GM13977 (cell line): ENCODE results near the gene CCBE1.
"Not testable (repeated sequence)": the region's sequence is repeated elsewhere in the genome, so short reads cannot be mapped to it uniquely, and the experiment has no call there.

Source experiments
- DNase-seq: peaks from one replicate; pipeline ENCODE4 v3.0.0; 2012; ENCODE audit warnings: low spot score
- in situ Hi-C: fragments of 300-500 bp; cut with MboI; formaldehyde crosslinking; loops from one replicate; pipeline ENCODE4 v1.12.0; 2022; ENCODE audit warnings: low sequenced_read_pairs, low pct_unique_long_range_greater_than_20kb, mixed read lengths, inconsistent platforms; ENCODE audit not compliant: unreplicated experiment
- TF ChIP-seq, protein P1 (sequence below): IDR thresholded peaks from 2 replicates; pipeline ENCODE4 v1.5.1; 2012; ENCODE audit warnings: mild to moderate bottlenecking, control low read depth; ENCODE audit not compliant: insufficient read depth; ENCODE audit errors: extremely low read depth, missing control alignments

Gene CCBE1

DNA sequence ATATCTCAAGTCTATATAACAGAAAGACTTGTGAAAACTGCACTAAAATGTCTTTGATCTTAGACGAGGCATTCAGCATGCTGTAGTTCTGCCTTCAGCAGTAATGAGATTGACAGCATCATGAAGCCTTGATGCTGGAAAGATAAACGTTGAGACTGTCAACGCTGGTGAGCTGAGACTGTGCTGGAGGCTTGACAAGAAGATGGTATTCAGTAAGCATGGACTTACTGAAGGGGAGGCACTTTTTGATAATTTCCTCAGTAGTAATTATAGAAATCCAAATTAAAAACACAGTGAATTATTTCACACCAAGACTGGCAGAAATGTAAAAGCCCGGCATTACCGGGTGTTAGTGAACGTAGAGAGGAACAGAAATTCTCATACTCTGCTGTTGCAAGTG lies 162.2 kb downstream of the CCBE1 start:
- TF ChIP-seq, protein P1, sequence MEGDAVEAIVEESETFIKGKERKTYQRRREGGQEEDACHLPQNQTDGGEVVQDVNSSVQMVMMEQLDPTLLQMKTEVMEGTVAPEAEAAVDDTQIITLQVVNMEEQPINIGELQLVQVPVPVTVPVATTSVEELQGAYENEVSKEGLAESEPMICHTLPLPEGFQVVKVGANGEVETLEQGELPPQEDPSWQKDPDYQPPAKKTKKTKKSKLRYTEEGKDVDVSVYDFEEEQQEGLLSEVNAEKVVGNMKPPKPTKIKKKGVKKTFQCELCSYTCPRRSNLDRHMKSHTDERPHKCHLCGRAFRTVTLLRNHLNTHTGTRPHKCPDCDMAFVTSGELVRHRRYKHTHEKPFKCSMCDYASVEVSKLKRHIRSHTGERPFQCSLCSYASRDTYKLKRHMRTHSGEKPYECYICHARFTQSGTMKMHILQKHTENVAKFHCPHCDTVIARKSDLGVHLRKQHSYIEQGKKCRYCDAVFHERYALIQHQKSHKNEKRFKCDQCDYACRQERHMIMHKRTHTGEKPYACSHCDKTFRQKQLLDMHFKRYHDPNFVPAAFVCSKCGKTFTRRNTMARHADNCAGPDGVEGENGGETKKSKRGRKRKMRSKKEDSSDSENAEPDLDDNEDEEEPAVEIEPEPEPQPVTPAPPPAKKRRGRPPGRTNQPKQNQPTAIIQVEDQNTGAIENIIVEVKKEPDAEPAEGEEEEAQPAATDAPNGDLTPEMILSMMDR = no peak
- in situ Hi-C loops = no loop called here
- no peak for DNase-seq

DNA sequence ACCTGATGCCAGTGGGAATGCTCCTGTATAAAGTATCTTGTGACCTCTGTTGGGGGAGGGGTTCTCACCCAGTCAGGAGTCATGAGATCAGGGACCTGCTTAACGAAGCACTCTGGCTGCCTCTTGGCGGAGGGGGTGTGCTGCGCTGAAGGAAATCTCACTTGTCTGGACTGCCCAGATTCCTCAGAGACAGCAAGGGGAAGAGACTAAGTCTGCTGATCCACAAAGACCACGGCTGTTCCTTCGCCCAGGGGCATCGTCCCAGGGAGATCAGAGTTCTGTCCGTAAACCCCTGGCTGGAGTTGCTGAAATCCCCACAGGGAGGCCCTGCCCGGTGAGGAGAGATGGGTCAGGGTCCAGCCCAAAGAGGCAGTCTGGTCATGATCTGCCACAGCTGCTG lies 168.4 kb downstream of the CCBE1 start:
- no peak for DNase-seq
- TF ChIP-seq, protein P1 = no peak
- in situ Hi-C loops = no loop called here

DNA sequence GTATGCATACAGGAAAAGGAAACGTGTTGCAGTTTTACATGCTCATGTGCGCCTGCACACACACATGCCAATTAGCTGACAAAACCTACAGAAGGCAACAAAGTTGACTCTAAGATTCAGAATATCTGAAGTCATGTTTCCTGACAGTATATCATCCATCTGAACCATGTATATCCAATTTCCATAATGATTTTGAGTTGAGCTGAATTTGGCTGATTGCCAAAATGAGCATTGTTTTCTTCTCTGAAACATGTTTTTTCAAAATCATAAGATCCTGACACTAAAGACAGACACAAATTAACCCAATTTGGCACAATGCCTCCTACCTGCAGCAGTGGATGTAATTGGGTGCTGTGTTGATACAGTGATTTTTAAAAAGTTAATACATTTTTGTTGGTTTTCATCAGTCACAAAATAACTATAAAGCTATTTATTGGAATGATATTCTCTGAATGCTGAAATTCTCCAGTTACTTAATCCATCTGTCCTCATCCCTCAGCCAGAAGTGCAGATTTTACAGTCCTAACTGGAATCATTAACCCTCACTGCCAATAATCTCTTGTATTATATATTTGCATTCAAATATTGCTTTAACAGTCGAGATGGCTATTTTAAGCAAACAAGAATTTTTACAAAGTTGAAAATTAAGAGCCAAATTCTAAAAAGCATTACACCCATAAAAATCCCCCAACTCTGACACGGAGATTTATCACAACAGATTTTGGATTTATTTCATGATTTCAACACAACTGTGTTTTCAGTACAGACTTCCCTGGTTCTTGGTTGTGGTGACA lies 176.5 kb downstream of the CCBE1 start:
- no peak for DNase-seq
- TF ChIP-seq, protein P1 = no peak
- in situ Hi-C loops = no loop called here

DNA sequence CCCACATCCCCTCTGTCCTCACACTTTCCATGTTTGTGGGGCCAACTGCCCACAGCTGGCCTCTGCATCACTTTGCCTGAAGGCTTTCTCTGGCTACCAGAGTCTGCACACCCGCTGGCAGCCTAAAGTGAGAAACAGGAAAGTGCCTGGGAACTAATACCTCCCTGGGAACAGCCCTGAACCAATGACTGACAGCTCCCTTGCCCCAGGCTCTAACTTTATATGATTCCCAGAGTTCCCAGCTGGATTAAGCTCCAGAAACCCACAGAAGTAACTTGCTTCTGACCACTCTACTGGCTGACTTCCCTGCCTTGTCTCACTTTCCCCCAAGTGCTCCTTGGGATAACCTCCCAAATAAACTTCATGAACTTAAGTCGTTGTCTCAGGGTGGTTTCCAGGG lies 178.5 kb downstream of the CCBE1 start:
- TF ChIP-seq, protein P1 = no peak

DNA sequence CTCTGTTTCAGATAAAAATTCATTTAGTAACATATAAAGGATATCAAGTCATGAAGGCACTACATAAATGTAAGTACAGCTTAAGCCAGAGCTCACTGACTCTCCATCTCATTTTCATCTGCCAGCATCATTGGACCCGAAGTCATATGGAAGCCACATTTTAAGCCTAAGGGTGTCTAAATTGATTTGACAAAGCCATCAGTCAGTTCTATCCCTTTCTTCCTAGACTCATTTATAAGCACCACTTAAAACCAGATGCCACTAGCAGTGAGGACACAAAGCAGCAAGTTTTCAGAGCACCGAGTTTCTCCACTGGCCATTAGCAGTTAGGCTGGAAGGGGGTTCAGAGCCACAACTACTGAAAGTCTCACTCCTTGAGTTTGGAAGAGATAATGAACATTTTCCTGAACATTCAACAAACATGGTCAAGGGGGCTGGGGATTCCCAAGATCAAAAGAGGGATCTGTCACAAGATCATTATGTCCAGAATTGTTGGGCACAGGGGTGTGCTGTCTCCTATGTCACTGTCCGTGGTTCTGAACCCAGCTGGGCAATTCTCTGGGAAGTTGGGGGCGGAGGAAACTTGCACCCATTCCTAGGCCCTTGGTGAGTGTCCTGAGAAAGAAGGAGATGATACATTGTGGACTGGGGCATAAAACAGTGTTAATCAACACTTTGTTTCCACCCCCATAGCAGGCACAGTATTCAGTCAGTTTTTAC lies 179.6 kb downstream of the CCBE1 start:
- TF ChIP-seq, protein P1 = no peak
- no peak for DNase-seq
- in situ Hi-C loops = no loop called here

More for the DNA sequence above, 178.5 kb downstream of the CCBE1 start:
- in situ Hi-C loops = no loop called here
- no peak for DNase-seq

DNA sequence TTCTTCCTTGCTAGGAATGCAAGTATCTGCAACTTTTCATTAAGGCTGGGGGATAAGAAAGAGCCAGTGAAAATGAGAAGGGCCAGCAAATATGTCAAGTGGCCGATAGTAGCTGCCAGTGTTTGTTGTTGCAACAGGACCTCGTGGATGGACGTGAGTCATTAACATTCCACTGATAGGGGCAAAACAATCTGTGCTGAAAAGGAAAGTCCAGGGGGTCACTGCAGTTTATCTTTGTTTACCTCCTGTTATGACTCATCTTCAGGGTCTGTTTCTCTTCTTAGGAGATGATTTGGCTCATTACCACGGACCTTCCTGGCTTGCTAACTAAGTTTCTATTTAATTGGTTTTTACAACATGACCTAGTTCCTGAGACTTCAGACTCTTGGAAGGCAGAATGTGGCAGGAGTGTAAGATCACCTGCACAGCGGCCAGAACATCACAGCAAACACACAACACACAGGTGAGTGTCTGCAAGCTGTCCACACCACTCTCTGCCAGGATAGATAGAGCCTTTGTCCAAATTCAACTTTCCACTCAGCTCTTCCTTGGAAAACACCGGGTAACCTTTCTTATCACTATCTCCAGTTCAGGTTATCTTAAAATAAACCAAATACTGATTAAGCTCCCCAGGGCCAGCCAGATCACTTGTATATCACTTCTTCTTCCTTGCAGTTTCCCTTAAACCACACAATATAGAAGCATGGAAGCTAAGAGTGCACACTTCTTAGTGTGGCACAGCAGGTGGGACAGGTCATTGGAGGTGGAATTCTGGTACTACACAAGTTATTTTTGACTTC lies 180.7 kb downstream of the CCBE1 start:
- TF ChIP-seq, protein P1 = no peak
- DNase-seq = no peak
- in situ Hi-C loops = no loop called here

DNA sequence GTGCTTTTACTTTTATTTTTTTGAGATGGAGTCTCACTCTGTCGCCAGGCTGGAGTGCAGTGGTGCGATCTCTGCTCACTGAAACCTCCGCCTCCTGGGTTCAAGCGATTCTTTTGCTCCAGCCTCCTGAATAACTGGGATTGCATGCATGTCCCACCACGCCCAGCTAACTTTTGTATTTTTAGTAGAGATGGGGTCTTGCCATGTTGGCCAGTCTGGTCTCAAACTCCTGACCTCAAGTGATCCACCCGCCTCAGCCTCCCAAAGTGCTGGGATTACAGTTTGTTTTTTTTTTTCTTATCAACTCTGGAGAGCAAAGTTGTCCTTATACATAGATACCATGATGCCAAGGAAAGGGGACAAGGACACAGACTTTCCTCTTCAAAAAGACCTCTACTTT lies 181.3 kb downstream of the CCBE1 start:
- in situ Hi-C loops, DNase-seq: not testable (repeated sequence)
